ENCODE results near the gene TEDC1. TPM values are rescaled to one million over a fixed set of nuclear protein-coding genes. Genes with fewer than 3 reads are reported as not detected.

TEDC1 gene
- total RNA-seq, 2 donors from 2014 or later, result 1.6 to 12.2 TPM

DNA sequence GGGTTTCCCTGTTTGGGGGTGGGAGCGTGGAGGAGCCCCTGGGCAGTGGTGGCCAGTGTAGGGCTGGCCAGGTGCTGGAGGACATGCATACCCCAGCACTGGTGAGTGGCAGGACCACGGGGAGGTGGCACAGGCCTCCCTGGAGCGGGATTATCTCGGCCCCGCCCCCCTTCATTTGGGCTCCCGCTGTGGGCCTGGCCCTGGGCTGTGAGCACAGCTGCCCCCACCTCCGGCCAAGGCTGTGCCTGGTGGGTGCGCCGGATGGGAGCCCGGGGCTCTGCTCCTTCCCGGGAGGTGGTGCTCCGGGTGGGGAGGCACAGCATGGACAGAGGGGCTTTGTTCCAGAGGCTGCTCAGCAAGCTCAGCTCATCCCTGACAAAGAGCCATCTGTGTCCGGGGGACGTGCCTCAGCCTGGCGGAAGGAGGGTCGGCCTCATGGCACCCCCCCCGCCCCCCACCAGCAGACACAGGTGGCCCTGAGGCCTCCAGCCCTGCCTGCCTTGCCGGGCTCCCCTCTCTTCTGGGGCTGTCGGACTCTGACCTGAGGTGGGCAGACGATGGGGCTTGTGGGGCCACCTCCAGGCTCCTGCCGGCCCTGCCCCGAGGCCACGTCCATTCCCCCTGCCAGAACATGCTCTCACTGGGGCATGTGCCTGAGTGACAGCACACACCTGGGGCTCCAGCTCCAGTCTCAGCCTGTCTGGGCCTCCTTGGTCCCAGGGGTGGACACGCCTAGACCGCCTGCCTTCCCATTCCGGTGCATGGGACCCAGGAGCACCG, 8.4 kb downstream of the TEDC1 start:
- ATAC-seq (no peak), DNase-seq (no peak)
- intact Hi-C loops (cut with DNase I), result no loop called here
- WGBS, 2 donors, result 49 to 67% methylated on average over 2 to 23 of the region's 27 CpGs
- no peaks in the 10 kb centered on the region for H3K36me3 ChIP-seq (replicated peaks in 1 of 2; ENCODE audit: insufficient read depth in 1 of 2, low read depth in 2 of 2)
- no peak overlapping the region for H3K4me3 ChIP-seq
- no peaks in the 10 kb centered on the region for H3K27me3 ChIP-seq
- no peaks in the 10 kb centered on the region for H3K9me3 ChIP-seq
- H3K27ac ChIP-seq, result no peak overlapping the region
- H3K4me1 ChIP-seq, result no peaks in the 10 kb centered on the region
- TF ChIP-seq POLR2A (IDR thresholded peaks at IDR 0.05), result no peak
- TF ChIP-seq, protein P1, sequence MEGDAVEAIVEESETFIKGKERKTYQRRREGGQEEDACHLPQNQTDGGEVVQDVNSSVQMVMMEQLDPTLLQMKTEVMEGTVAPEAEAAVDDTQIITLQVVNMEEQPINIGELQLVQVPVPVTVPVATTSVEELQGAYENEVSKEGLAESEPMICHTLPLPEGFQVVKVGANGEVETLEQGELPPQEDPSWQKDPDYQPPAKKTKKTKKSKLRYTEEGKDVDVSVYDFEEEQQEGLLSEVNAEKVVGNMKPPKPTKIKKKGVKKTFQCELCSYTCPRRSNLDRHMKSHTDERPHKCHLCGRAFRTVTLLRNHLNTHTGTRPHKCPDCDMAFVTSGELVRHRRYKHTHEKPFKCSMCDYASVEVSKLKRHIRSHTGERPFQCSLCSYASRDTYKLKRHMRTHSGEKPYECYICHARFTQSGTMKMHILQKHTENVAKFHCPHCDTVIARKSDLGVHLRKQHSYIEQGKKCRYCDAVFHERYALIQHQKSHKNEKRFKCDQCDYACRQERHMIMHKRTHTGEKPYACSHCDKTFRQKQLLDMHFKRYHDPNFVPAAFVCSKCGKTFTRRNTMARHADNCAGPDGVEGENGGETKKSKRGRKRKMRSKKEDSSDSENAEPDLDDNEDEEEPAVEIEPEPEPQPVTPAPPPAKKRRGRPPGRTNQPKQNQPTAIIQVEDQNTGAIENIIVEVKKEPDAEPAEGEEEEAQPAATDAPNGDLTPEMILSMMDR (IDR thresholded peaks at IDR 0.05), result no peak

DNA sequence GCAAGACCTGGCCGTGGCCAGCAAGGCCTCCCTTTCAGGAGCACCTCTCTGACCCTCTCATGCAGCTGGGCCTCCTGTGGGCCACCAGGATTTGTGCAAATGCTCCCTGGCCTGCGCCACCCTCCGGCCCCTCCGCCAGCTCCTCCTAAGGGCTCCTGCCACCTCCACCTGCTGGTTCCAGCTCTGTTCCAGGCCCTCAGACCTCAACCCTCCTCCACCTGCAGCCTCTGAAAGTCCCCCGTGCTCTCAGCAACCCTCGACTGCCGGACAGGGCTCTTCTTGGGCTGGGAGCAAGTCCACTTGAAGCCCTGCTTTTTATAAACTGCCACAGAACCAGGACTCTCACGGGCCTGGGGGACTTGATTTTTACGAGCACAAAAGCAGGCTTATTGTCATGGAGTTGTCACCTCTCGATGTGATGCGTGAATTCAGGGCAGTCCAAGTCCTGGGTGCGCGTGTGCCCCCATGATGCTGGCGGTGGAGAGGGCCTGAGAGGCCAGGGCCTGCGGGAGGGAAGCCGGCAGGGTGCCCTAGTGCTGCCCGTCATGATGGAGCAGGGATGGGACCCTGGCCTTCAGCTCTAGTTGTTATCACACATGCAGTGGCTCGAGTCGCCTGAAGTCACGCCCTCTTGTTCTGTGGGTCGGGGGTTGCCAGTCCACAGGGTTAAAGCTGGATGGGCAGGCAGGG, 9.1 kb downstream of the TEDC1 start:
- no peak for DNase-seq
- H3K27me3 ChIP-seq, result no peaks in the 10 kb centered on the region
- TF ChIP-seq, protein P1 (IDR thresholded peaks at IDR 0.05), result no peak
- TF ChIP-seq POLR2A (IDR thresholded peaks at IDR 0.05), result no peak
- no peak overlapping the region for H3K27ac ChIP-seq
- no peak overlapping the region for H3K4me3 ChIP-seq
- intact Hi-C loops (cut with DNase I), result no loop called here
- H3K36me3 ChIP-seq (replicated peaks in 1 of 2; ENCODE audit: insufficient read depth in 1 of 2, low read depth in 2 of 2), result no peaks in the 10 kb centered on the region
- WGBS, 2 donors, result 81 to 89% methylated on average over 10 to 21 of the region's 21 CpGs
- H3K9me3 ChIP-seq, result no peaks in the 10 kb centered on the region
- ATAC-seq, result no peak
- no peaks in the 10 kb centered on the region for H3K4me1 ChIP-seq

DNA sequence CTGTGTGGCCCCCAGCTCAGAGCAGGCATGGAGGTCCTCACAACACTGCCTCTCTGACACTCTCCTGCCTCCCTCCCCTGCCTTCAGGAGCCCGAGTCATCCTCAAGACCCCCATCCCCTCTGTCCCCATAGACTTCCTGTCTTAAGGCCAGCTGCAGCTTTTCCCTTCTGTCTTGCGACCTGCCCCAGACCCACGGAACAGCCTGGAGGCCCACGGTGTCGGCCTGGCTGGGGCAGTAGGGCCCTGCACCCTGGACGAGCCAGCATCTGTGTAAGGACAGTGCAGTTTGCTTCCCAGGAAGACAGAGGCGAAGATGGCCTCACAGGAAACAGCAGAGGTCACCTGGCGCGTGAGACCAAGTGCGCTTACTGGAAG, 9.7 kb downstream of the TEDC1 start:
- intact Hi-C loops (cut with DNase I), result no loop called here
- TF ChIP-seq, protein P1 (IDR thresholded peaks at IDR 0.05), result no peak
- TF ChIP-seq POLR2A (IDR thresholded peaks at IDR 0.05), result no peak
- Histone ChIP-seq H3K27ac (no peak overlapping the region), H3K9me3 (no peaks in the 10 kb centered on the region), H3K4me1 (no peaks in the 10 kb centered on the region), H3K27me3 (no peaks in the 10 kb centered on the region), H3K4me3 (no peak overlapping the region), H3K36me3 (replicated peaks in 1 of 2; ENCODE audit: insufficient read depth in 1 of 2, low read depth in 2 of 2) (no peaks in the 10 kb centered on the region)
- 67 to 85% methylated on average over 4 to 10 of the region's 10 CpGs for WGBS, 2 donors
- ATAC-seq (no peak), DNase-seq (no peak)

DNA sequence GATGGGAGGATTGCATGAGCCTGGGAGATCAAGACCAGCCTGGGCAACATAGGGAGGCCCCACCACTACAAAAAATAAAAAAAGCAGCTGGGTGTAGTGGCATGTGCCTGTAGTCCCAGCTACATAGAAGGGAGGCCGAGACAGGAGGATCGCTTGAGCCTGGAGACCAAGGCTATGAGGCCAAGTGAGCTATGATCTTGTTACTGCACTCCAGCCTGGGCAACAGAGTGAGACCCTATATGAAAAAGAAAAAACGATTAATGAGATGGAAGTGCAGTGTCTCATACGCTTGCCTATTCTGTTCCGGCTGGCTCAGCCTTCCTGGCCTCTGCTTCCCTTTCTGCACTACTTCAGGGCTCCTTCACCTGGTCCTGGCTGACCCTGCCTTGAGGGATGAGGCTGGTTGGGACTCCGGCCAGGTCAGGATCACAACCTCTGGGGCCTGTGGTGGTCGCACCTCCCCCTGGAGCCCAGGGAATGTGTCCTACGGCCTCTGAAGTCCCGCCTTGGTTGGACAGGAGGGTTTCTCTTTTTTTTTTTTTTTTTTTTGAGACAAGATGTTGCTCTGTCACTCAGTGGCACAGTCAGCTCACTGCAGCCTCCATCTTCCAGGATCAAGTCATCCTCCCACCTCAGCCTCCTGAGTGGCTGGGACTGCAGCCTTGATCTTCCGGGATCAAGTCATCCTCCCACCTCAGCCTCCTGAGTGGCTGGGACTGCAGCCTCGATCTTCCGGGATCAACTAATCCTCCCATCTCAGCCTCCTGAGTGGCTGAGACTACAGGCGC, 10.7 kb downstream of the TEDC1 start:
- intact Hi-C loops (cut with DNase I), result no loop called here
- TF ChIP-seq, protein P1 (IDR thresholded peaks at IDR 0.05), result no peak
- WGBS, 2 donors, result 75 to 83% methylated on average over 13 of the region's 13 CpGs
- Histone ChIP-seq H3K4me3 (no peak overlapping the region), H3K4me1 (no peaks in the 10 kb centered on the region), H3K9me3 (no peaks in the 10 kb centered on the region), H3K27me3 (no peaks in the 10 kb centered on the region), H3K36me3 (replicated peaks in 1 of 2; ENCODE audit: insufficient read depth in 1 of 2, low read depth in 2 of 2) (no peaks in the 10 kb centered on the region), H3K27ac (no peak overlapping the region)
- ATAC-seq, result no peak
- DNase-seq, result no peak

Data from body of pancreas (tissue), 4 donors.